Panc1 (cell line): ENCODE data around the gene NXPH1.

Experiments used
- POLR2AphosphoS5 ChIP-seq: IDR thresholded peaks from 2 replicates; pipeline ENCODE4 v1.6.1; 2012; ENCODE audit warnings: mild to moderate bottlenecking, low read depth, low read length, moderate library complexity
- REST ChIP-seq, 2 experiments: IDR thresholded peaks; 2 replicates each; pipeline ENCODE4 v1.6.1; 2011 to 2012; ENCODE audit warnings: low read depth in 2 of 2, control low read depth in 1 of 2, low read length in 1 of 2, mild to moderate bottlenecking in 1 of 2, moderate library complexity in 1 of 2; ENCODE audit not compliant: insufficient read depth in 1 of 2
- TF ChIP-seq, protein P1 (sequence below): fragments of 450-650 bp; IDR thresholded peaks from 2 replicates; pipeline ENCODE4 v1.5.1; 2017; ENCODE audit warnings: mild to moderate bottlenecking

DNA sequence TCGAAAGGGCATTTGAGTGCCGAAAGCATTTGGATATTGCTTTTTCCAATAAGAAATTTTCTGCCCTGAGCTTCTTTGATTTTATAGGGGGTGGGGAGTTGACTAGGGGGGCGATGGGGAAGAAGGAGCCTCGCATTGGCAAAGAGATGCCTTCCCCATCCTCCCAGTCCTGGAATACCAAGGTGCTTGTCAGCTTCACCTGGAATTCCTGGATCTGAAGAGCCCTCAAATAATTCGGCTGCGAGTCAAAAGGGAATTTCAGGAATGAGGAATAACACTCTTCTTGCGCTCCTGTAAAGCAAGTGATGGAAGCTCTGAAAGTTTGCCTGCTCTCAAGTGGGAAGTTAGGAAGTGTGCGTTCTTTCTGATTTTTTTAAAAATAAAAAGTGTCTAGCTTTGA is 7.3 kb downstream of the NXPH1 start:
- TF ChIP-seq, protein P1, sequence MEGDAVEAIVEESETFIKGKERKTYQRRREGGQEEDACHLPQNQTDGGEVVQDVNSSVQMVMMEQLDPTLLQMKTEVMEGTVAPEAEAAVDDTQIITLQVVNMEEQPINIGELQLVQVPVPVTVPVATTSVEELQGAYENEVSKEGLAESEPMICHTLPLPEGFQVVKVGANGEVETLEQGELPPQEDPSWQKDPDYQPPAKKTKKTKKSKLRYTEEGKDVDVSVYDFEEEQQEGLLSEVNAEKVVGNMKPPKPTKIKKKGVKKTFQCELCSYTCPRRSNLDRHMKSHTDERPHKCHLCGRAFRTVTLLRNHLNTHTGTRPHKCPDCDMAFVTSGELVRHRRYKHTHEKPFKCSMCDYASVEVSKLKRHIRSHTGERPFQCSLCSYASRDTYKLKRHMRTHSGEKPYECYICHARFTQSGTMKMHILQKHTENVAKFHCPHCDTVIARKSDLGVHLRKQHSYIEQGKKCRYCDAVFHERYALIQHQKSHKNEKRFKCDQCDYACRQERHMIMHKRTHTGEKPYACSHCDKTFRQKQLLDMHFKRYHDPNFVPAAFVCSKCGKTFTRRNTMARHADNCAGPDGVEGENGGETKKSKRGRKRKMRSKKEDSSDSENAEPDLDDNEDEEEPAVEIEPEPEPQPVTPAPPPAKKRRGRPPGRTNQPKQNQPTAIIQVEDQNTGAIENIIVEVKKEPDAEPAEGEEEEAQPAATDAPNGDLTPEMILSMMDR: no peak
- TF ChIP-seq POLR2AphosphoS5 (no peak), REST (IDR thresholded peaks at IDR 0.05; ENCODE audit: insufficient read depth in 1 of 2, low read depth in 2 of 2, low read length in 1 of 2) (no peak)
